ENCODE data around the gene MYO5B.

DNA sequence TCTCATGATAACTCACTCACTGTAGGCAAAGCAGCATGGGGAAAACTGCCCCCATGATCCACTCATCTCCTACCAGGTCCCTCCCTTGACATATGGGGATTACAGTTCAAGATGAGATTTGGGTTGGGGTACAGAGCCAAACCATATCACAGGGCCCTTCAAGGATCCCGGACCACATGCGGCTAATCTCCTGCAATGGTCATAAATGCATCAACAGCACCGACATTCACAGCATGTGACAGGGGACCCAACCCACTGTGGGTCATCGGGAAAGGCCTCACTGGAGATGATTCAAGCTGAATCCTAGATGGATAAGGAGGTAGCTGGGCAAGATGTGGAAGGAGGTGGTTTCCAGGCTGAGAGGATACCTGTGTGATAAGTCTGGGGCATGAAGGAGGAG, 129.4 kb downstream of the MYO5B start:
- TF ChIP-seq, protein P1, sequence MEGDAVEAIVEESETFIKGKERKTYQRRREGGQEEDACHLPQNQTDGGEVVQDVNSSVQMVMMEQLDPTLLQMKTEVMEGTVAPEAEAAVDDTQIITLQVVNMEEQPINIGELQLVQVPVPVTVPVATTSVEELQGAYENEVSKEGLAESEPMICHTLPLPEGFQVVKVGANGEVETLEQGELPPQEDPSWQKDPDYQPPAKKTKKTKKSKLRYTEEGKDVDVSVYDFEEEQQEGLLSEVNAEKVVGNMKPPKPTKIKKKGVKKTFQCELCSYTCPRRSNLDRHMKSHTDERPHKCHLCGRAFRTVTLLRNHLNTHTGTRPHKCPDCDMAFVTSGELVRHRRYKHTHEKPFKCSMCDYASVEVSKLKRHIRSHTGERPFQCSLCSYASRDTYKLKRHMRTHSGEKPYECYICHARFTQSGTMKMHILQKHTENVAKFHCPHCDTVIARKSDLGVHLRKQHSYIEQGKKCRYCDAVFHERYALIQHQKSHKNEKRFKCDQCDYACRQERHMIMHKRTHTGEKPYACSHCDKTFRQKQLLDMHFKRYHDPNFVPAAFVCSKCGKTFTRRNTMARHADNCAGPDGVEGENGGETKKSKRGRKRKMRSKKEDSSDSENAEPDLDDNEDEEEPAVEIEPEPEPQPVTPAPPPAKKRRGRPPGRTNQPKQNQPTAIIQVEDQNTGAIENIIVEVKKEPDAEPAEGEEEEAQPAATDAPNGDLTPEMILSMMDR (IDR thresholded peaks at IDR 0.05) = no peak
- no peak for TF ChIP-seq POLR2A (IDR thresholded peaks at IDR 0.05)

Data from Peyer's patch (tissue), 4 donors.